Inferior parietal cortex (tissue), 1 donor: Measurements from ENCODE around the gene MEF2A.

Source experiments
- DNase-seq: peaks from one replicate; pipeline ENCODE4 v3.0.0-alpha.2; 2016; ENCODE audit errors: extremely low spot score

Gene MEF2A

DNA sequence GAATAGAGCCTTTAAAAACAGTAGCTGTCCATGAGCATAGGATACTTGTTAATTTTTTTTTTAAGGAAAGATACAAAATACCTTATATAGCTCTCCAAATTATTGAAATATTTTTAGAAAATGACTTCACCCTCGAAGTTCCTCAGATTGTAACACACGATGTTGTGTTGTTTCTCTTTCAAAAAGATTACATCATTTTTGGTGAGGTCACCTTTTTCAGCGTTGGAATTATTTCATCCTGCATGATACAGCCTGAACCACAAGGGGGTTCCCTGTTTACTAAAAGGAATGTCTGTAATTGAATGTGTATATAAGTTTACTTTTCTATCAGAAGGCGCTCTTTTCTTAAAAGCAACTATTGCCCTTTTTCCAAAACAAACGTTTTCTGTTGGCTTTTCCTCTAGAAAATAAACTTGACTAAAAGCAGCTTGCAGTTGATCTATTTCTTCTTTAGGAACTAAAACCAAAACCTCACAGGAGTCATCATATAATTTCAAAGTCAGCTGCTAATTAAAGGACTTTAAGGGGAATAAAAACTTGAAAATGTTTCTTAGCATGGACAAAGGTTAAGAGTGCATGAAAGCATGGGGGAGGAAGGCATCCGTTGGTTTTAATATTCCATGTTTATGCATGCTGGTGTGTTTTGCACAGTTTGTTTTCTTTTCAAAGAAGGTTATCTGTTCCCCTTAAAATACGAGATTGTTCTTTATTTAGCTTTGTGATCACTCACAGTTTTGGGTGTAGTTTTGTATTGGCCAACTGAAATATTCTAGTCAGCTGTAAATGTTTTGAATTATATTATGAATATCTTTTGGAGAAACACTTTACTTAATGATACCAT lies 138.0 kb downstream of the MEF2A start:
- peak; percentile 66 for DNase-seq

DNA sequence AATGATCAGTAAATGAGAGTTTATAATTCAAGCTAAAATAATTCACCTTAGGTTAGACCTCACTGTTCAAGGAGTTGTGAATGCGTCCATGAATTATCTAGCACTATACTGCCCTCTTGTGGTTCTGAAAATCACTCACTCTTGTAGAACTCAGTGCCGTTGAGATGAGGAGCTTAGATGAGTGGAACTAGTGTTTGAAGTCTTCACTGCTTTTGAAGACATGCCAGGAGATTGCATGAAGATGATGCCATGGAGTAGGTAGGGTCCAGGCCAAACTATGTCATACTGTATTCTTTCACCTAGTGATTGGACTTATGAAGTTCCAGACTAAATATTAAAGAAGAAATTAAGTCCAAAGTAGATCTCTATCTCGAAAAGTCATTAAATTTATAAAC lies 138.7 kb downstream of the MEF2A start:
- peak; percentile 97 for DNase-seq

DNA sequence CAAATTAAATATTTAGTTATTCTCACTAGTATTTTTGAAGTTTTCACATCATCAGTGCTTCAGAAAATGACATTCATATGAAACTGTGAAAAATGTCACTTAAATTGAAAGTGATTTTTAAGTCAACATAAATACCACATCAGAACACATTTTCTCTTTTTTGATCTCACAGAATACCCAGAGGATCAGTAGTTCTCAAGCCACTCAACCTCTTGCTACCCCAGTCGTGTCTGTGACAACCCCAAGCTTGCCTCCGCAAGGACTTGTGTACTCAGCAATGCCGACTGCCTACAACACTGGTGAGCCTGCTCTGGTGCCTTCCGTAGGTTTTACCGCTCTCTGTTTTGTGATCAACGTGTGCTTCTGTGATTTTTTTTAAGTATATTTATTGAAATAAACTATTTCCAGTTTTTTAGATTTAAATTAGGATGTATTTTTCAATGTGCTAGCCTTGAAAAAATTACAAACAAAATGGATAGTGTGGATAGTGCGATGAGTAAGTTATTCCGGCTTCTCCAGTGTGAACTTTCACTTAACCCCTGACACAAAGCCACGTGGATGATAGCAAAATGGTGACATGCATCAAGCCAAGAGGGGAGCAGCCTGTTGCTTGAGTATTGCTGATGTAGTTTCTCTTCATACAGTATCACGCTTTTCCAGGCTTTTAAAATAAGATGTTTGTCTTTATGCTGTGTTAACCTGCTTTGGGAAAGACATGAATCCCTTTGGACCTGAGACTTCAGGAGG lies 140.9 kb downstream of the MEF2A start:
- no peak for DNase-seq

DNA sequence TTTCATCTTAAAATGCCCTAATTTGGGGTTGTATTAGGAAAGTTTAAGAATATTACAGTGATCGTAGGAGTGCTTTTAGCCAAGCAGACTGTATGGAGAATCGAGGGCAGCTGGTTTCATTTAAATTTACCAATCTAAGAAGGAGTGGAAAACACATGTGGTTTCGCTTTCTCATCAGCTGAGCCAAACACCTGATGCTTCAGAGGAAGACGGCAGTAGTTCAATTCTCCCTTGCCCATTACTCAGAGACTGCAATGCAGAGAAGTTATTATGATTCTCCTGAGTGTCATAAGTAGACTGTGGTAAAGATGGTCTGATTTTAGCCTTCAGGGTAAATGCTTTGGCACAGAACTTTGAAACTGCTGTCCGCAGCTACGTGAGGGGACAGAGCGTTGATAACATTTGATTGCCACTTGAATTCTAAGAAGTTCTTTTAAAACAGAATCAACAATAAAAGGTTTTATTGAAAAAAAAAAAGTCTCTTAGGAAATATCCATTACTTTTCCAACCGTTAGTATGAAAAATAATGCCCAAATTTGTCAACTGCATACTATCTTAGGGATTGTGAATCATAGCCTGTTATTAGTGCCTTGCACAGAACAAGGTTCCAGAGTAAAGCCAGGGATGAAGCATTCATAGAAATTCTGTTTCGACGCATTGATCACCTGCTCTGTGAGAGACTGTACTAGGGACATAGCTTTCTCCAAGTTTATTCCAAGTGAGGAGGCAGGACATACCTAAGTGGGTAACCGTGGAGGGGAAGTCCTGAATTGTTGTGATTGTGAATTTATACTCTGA lies 141.9 kb downstream of the MEF2A start:
- DNase-seq: no peak

DNA sequence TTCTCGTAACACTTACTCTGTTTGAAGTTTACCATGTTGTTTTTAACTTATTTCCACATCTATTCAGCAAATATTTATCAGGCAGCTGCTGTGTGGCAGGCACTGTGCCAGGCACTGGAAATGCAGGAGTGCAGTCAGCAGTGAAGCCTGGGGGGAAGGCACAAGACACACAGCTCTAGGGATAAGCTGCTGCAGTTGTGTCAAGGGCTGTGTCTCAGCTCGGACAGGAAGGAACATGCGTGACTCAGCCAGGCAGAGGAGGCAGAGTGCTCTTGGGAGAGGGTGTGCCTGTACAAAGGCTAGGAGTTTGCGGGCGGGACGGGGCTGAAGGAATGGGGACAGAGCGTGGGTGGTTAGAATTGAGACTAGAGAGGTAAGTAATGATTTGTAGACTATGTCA lies 142.8 kb downstream of the MEF2A start:
- DNase-seq: no peak

DNA sequence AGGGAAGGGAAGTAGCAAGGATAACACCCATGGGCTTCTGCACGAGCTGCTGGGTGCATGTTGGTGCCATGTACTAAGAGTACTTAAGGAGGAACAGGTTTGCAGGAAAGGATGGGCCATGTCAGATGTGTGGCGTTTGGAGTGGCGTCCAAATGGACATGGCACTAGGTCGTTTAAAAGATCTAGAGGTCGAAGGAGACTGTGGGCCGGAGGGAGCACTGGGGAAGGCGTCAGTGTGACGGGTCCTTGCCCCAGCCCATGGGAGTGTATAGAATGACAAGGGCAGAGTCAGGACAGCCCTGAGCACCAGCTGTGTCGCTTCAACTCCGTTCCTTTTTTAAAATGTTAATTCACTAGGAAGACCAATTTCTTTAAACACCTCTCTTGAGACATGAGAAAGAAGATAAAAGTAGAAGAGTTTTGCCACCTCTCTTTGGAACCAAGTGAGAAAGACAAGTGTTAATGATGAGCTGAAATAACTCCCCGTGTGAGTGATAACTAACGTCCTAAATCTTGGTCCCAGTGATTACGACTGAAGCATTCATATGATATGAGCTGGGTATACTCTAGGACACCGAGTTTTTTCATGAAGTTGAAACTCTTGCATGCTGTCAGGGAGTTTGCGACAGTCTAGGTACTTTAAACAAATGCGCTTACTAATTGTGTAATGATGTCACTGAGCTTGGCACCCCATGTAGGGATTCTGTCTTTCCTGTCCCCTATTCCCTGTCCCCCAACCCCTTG lies 143.6 kb downstream of the MEF2A start:
- DNase-seq: no peak

DNA sequence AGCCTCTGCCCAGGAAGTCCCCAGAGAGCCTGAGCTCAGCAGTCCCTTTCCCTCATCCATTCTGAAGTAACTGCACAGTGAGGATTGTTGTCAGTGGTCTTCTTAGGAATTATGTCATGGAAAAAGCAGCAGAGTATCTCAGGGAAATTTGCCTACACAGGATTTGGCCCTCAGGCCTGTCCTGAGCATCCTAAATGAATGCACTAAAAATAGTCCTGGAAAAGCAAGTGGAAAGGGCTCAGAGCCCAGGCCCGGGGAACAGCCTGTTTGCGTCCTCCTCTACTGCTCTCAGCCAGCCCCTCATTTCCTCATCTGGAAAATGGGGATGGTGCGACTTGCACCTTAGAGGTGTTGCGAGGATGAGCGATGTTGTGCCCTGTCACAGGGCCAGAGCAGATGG lies 145.8 kb downstream of the MEF2A start:
- no peak for DNase-seq

DNA sequence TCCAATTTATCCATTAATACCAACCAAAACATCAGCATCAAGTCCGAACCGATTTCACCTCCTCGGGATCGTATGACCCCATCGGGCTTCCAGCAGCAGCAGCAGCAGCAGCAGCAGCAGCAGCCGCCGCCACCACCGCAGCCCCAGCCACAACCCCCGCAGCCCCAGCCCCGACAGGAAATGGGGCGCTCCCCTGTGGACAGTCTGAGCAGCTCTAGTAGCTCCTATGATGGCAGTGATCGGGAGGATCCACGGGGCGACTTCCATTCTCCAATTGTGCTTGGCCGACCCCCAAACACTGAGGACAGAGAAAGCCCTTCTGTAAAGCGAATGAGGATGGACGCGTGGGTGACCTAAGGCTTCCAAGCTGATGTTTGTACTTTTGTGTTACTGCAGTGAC lies 146.6 kb downstream of the MEF2A start:
- no peak for DNase-seq

DNA sequence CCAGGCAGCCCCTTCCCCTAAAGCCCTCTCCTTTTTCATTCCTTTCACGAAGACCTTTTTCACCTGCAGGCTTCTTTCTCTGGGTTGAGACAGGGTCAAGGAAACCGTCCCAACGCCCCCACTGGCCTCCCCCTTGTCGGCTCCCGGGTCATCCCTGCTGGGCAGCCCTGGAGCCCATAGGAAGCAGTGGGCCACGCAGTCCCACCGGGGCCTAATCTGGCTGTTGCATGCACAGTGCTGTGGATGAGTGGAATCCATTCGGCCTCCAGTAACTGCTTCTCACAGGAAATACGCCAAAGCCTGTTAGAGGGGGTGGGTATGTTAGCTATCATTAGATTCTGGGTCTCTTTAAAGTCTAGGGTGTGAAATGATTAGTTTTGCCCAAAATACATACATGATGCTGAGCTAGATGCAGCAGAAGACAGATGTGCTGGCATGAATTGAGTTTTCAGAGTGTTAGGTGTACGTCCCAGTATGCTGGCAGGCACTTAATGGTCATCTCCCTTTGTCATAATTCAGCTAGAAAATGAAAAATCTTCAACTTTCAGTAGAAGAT lies 150.8 kb downstream of the MEF2A start:
- no peak for DNase-seq

DNA sequence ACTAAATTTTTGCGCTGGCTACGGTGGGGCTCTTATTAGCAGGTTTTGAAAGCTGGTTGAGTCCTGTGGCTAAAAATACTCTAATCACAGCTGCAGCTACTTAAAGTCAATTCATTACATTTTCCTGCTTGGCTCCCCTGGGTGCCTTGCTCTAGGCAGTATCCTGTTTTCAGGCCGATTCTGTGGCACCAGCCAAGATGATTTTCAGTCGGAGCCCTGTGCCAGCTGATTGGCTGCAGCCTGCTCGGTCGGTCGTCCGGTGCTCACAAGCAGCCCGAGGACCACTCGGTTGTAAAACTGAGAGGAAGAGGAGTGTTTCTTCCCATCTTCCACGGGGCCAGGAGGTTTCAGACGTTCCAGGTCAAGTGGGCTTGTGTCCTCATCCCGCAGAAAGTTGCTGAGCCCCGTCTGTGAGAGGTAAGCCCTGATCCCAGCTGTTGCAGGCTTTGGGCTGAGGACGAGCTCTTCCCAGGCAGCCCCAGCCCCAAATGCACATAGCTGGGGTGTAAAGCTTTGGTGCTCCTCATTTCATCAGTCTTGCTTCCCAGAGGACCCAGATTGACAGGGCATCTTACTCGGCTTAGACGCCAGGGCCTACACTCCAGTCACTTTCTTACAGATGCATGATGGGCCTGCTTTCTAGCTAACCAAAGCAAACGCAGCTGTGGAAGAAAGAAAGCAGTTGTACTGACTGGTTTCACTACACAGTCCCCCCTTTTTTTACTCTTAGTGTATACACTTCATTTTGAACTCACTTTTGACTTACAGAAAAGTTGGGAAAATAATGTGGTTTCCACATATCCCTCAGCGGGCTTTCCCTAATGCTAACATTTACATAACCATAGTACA lies 151.6 kb downstream of the MEF2A start:
- DNase-seq: no peak

DNA sequence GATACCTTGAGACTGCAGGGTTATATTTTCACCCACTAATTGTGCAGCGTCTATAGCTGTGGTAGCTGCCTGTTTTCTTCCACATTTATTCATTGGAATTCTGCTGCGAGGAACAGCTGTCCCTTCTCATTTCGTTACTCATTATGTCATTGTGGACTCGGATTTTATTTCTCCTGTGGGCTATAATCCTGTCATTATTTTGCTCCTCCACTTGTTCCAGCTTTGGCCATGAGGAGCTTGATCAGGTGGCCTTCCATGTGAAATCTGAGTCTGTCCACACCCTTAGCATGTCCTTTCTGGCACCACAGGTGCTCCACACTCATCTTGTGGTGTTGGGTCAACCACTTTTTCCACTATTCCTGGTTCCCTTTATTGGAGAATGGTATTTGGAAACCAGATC lies 152.6 kb downstream of the MEF2A start:
- no peak for DNase-seq

DNA sequence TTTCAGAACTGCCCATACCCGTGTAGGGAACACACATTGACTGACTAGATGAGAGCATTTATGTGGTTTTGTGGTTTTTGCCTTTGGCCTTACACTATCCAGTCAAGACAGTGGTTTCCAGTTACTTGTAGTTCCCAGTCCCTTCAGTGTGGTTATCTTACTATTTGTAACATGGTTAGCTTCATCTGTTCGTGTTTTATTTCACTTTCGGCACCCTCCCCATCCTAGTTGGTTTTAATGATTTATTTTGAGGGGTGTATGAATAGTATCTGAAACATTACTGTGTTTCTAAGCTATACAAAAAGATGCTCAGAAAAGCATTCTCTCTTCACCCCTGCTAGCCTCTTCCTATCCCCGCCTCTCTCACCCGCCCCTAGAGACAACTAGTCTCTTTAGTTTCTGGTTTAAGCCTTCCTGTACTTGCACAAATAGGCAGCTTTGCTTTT lies 153.3 kb downstream of the MEF2A start:
- DNase-seq: no peak

DNA sequence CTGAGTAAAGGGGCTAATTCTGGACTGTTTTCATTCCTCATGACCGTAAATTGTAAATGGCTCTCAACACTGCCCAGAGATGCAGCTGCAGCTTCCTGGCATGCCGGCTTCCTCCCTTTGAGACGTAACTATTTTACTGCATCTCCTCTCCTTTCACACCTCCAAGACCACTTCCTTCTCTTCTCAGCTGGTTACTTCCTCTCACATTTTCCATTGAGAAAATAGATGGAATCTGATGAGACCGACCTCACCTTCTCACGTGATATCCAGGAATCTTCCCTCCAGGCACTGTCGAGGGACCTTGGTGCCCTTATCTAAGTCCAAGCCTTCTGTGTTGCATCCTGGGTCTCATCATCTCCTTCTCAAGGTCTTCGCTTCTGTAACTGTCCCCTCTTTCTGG lies 154.7 kb downstream of the MEF2A start:
- no peak for DNase-seq

DNA sequence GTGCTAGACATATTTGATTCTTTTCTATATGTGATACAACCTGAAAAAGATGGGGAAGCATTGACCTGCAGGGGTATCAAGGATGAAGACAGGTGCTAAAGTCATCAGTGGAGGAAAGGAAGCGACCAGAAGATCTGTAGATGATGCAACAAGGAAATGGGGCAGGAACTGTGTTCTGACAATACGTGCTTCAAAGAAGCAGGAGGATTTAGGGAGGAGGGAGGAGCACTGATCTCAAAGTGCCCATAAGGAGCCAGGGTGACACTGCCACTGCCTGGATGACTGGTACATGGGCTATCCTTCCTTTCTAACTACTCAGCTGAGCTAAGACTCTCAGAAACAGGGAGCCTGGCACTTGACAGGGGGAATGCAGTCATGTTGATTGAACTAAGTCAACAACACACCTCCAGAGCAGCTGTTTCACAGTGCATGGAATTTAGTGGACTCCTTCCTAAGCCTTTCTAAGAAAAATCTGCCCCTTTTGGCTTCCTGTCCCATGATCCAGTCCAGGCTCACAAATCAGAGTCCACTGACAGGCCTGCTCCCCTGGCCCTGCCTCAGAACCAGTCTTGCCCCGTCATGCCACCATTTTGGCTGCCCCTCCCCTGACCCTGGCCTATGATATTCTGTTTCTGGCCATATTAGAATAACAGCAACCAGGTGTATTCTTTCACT lies 155.5 kb downstream of the MEF2A start:
- DNase-seq: no peak

DNA sequence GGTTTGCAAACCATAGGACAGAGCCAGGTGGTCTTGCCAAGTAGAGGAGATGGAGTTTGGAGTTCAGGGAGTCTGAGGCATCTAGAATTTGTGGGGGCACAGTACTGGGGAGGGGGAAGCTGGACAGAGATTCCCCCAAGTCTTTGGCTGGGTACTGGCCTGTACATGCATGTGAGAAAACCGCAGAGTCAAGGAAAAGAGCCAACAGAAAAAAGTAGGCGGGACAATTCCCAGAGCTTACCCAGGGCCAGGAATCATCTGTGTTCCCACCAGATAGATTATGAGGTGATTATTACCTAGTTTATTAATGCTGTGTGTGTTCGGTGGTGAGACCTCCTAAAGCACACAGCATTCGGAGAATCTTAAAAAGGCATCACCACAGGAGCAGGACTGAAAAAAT lies 156.1 kb downstream of the MEF2A start:
- no peak for DNase-seq

DNA sequence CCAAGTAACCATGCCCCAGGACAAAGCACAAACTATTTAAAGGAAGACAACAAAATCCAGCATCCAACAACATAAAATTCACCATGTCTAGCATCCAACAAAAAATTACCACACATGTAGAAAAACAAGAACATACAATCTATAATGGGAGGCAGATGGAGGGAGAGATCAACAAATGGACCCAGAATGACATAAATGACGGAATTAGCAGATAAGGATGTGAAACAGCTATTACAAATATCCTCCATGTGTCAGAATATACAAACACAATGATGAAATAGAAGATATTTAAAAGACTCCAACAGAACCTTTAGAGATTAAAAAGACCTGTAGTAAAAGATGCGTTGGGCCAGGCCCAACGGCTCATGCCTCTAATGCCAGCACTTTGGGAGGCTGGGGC lies 156.6 kb downstream of the MEF2A start:
- DNase-seq: no peak

DNA sequence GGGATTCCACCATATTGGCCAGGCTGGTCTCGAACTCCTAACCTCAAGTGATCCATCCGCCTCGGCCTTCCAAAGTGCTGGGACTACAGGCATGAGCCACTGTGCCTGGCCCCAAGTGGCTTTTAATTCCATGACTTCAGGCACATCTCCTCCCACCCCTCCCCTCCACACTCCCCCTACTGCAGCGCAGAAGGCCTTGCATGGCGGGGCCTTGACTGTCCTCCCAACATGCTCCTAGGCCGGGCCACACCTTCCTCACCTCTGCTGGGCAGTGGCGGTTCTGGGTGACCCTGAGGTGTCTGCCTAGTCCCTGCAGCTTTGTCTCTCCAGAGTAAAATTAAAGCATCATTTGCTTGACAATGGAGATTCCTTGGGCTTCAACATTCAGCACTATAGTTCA lies 160.5 kb downstream of the MEF2A start:
- DNase-seq: no peak

DNA sequence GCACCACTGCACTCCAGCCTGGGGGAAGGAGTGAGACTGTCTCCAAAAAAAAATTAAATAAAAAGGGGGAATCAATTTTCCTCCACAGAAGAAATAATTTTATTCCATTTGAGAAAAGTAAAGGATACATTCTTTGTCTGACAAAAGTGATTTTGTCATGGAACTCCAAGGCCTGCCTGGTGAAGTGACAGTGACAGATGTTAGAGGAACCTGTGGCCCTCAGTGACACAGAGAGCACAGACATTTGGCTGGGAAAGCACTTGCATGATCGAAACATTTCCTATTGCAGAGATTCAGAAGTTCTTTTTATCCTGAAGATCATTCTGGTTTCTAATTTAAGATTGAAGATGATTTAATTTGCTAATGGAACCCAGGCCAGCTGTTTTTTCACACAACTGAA lies 161.5 kb downstream of the MEF2A start:
- no peak for DNase-seq

DNA sequence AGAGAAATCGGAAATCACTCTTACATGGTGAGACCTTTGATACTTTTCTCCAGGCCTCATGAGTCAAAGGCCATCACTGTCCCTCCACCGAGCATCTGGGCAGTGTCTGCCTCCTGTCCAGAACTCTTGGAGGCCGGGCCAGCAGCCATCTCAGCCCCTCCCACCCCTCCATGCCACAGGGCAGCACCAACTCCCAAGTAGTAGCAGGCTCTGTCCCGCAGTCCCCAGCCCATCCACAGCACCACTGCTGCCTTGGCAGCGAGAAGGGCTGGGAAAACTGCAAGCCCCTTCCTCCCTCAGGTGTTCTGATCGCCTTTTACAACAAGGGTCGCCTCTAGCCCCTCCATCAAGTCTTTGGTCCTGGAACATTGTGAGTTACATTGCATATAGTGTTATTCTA lies 161.9 kb downstream of the MEF2A start:
- DNase-seq: no peak

DNA sequence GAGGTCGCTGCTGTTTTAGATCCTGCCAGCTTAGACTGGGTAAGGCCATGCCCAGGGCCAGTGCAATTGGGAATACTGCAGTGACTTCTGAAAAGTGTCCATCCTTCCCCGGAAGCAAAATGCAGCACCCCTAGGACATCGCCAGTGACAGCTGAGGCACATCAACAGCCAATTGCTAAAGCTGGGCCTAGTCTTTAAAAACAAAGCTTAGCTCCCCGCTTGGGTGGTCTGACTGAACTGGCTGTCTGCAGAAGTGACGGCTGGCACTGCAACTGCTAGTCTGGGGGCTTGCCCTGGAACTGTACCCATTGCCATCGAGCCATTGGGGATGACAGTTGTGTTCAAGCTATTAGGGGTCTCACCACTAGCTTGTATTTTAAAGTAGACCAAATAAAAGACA lies 163.1 kb downstream of the MEF2A start:
- DNase-seq: no peak
